Activated CD4-positive, alpha-beta T cell treated with anti-CD3 and anti-CD28 coated beads, Interleukin-2, amount 10 ng/mL, durations not matched to agents 7 days and 5 days (primary cell): ENCODE results near the gene LSM14B. TPM values are rescaled to one million over a fixed set of nuclear protein-coding genes. Genes with fewer than 3 reads are reported as not detected.

Source experiments
- CTCF ChIA-PET: fragments of 350-600 bp; sonication (Branson Sonifier 250); formaldehyde crosslinking; loops from one replicate; lab custom pipeline; 2021; ENCODE audit warnings: antibody characterized with exemption; lab: Charles Lee
- POLR2A ChIA-PET: fragments of 350-600 bp; sonication (Branson Sonifier 250); formaldehyde crosslinking; loops from one replicate; lab custom pipeline; 2021; ENCODE audit warnings: antibody characterized with exemption; lab: Charles Lee
- DNase-seq: peaks from one replicate; pipeline ENCODE4 v3.0.0-alpha.2; 2020
- H3K27ac Mint-ChIP-seq: one replicate; pipeline ENCODE4 v1.8.0; 2021; ENCODE audit warnings: mild to moderate bottlenecking, moderate library complexity, mixed read lengths
- H3K27me3 Mint-ChIP-seq: one replicate; pipeline ENCODE4 v1.8.0; 2021; ENCODE audit warnings: mixed read lengths
- H3K36me3 Mint-ChIP-seq: one replicate; pipeline ENCODE4 v1.8.0; 2021; ENCODE audit warnings: low read depth, mixed read lengths
- H3K4me1 Mint-ChIP-seq: one replicate; pipeline ENCODE4 v1.8.0; 2021; ENCODE audit warnings: mixed read lengths
- H3K4me3 Mint-ChIP-seq: one replicate; pipeline ENCODE4 v1.8.0; 2021; ENCODE audit warnings: mild to moderate bottlenecking, moderate library complexity, mixed read lengths
- H3K9me3 Mint-ChIP-seq: one replicate; pipeline ENCODE4 v1.8.0; 2021; ENCODE audit warnings: mixed read lengths
- total RNA-seq, 2 experiments: library from RNA; stranded (reverse); gene quantifications; one replicate each; pipeline ENCODE4 v1.2.3, GENCODE V29; 2021

LSM14B gene
- total RNA-seq, 2 experiments from 2014 or later = 42.6 to 47.1 TPM

GRCh38 chr20:62137092-62137384 is 14.8 kb downstream of the LSM14B start:
- POLR2A ChIA-PET = no interaction called here
- Mint-ChIP-seq H3K27ac (peak overlapping the region; percentile 71), H3K4me3 (no peak overlapping the region), H3K9me3 (no peaks in the 10 kb centered on the region), H3K4me1 (peaks cover 56% of the 10 kb centered on the region), H3K27me3 (no peaks in the 10 kb centered on the region), H3K36me3 (peaks cover 73% of the 10 kb centered on the region)
- CTCF ChIA-PET = interaction anchor here (2.0 kb wide), 1 partner anchor 126 kb away, joined by 9 read pairs; no protein-coding TSS in a partner anchor
- DNase-seq = no peak

DNA sequence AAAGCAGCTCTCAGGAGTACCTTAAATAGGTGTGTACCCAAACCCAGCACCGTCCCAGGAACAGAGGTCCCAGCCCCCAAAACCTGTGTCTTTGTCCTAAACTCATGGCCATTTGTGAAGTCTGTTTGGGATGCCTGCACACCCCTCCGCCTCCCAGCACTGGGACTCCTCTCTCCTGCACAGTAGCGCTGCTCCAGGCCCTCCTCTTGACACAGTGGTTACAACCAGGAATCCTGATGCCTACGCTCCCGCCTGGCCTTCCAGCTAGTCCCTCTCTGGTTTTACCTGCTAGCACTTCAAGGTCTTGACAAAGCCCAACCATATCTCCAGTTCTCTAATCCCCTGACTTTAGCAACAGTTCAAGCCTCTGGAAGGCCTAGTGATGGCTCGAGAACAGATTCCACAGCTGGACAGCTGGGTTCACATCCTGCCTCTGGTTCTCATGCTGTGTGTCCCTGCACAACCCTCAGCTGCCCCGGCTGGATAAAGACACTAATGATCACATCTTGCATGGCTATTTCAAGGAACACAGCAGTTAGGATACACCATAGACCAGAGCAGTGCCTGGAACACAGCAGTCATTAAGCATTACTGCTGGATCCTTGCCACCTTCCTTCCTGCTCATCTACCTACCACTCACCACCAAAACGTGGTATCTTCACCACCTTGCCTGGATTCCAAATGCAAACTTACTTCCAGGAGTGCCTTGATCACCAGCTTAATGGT is 15.4 kb downstream of the LSM14B start:
- H3K4me1 Mint-ChIP-seq = peaks cover 55% of the 10 kb centered on the region
- POLR2A ChIA-PET = interaction anchor here (0.6 kb wide), 1 partner anchor 76 kb away, joined by 3 read pairs; no protein-coding TSS in a partner anchor
- H3K9me3 Mint-ChIP-seq = no peaks in the 10 kb centered on the region
- no peak overlapping the region for H3K4me3 Mint-ChIP-seq
- CTCF ChIA-PET = interaction anchor here (2.0 kb wide), 1 partner anchor 127 kb away, joined by 9 read pairs; no protein-coding TSS in a partner anchor
- peaks cover 68% of the 10 kb centered on the region for H3K36me3 Mint-ChIP-seq
- peak overlapping the region; percentile 33 for H3K27ac Mint-ChIP-seq
- H3K27me3 Mint-ChIP-seq = no peaks in the 10 kb centered on the region
- no peak for DNase-seq

DNA sequence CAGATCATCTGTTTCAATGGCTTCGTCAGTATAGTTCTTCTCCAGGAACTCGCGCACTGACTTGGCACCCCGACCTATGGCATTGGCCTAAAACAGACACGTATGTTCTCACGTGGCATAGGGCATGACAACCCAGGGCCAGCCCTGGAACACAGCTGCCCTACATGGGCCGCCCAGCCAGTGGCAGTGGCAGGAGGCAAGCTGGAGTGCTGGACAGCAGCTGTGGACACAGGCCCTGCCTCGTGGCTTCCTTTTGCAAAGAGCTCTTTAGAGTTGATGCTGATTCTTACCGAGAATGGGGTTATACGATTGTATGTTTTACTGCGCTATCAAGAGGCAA is 15.9 kb downstream of the LSM14B start:
- CTCF ChIA-PET = interaction anchor here (0.6 kb wide), 1 partner anchor 113 kb away, joined by 4 read pairs; no protein-coding TSS in a partner anchor
- Mint-ChIP-seq H3K27me3 (no peaks in the 10 kb centered on the region), H3K9me3 (no peaks in the 10 kb centered on the region), H3K4me3 (no peak overlapping the region), H3K27ac (peak overlapping the region; percentile 33), H3K4me1 (peaks cover 51% of the 10 kb centered on the region), H3K36me3 (peaks cover 67% of the 10 kb centered on the region)
- POLR2A ChIA-PET = interaction anchor here (0.6 kb wide), 1 partner anchor 77 kb away, joined by 3 read pairs; no protein-coding TSS in a partner anchor
- no peak for DNase-seq

GRCh38 chr20:62138912-62139311 is 16.6 kb downstream of the LSM14B start:
- Mint-ChIP-seq H3K36me3 (peaks cover 60% of the 10 kb centered on the region), H3K4me3 (no peak overlapping the region), H3K9me3 (no peaks in the 10 kb centered on the region), H3K4me1 (peaks cover 46% of the 10 kb centered on the region), H3K27ac (peak overlapping the region; percentile 54), H3K27me3 (no peaks in the 10 kb centered on the region)
- DNase-seq = no peak
- CTCF ChIA-PET = interaction anchor here (0.6 kb wide), 1 partner anchor 114 kb away, joined by 4 read pairs; no protein-coding TSS in a partner anchor
- POLR2A ChIA-PET = no interaction called here

DNA sequence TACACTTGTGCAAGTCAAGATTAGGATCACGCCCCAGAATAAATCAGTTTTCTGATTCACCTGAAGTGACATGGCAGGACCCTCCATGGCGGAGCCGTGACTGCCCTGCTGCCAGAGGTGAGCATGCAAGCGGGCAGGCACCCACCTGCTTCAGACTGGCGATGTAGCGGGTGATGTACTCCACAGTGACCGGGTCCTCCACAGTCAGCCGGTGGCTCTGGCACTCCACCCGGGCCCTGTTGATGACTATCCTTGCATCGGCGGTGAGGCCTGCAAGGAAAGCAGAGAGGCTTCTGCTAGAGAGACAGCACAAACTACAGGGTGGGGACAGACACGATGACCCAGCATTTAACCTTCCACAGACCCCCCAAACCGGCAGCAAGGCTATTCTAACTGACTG is 17.4 kb downstream of the LSM14B start:
- CTCF ChIA-PET = no interaction called here
- peak overlapping the region; percentile 92 for H3K27ac Mint-ChIP-seq
- POLR2A ChIA-PET = no interaction called here

DNA sequence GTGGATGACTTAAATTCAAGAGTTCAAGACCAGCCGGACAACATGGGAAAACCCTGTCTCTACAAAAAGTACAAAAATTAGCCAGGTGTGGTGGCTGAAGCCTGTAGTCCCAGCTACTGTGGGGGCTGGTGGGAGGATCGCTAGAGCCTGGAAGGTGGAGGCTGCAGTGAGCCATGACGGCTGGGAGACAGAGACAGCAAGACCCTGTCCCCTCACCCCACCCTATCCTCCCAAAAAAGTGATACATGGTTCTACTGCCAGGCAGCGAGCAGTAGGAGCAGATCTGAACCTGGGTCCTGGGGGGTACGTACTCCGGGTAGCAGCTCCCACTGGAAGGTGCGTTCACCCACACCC is 18.7 kb downstream of the LSM14B start:
- Mint-ChIP-seq H3K36me3 (peaks cover 50% of the 10 kb centered on the region), H3K4me1 (peaks cover 60% of the 10 kb centered on the region), H3K9me3 (no peaks in the 10 kb centered on the region), H3K27me3 (no peaks in the 10 kb centered on the region), H3K4me3 (peak overlapping the region; percentile 81), H3K27ac (peak overlapping the region; percentile 92)
- ChIA-PET CTCF (interaction anchor here (1.2 to 1.4 kb wide), 2 partner anchors 14 to 130 kb away, joined by 3 read pairs; no protein-coding TSS in a partner anchor), POLR2A (no interaction called here)
- no peak for DNase-seq

More for the DNA sequence above, 17.4 kb downstream of the LSM14B start:
- H3K27me3 Mint-ChIP-seq = no peaks in the 10 kb centered on the region
- H3K36me3 Mint-ChIP-seq = peaks cover 57% of the 10 kb centered on the region
- no peak for DNase-seq
- peaks cover 46% of the 10 kb centered on the region for H3K4me1 Mint-ChIP-seq
- no peaks in the 10 kb centered on the region for H3K9me3 Mint-ChIP-seq
- H3K4me3 Mint-ChIP-seq = no peak overlapping the region

- peak overlapping the region; percentile 81 for H3K4me3 Mint-ChIP-seq
- H3K27me3 Mint-ChIP-seq = no peaks in the 10 kb centered on the region
- H3K9me3 Mint-ChIP-seq = no peaks in the 10 kb centered on the region
- ChIA-PET POLR2A (interaction anchor here (0.6 kb wide), 1 partner anchor 112 kb away, joined by 13 read pairs; no protein-coding TSS in a partner anchor), CTCF (interaction anchor here (0.5 to 1.4 kb wide), 3 partner anchors 15 to 130 kb away, joined by 3 read pairs; no protein-coding TSS in a partner anchor)
- H3K36me3 Mint-ChIP-seq = peaks cover 44% of the 10 kb centered on the region
- H3K4me1 Mint-ChIP-seq = peaks cover 61% of the 10 kb centered on the region
- peak overlapping the region; percentile 92 for H3K27ac Mint-ChIP-seq
- DNase-seq = peak; percentile 40
Observed at GRCh38 chr20:62141397-62142251, 19.3 kb downstream of the LSM14B start.

- POLR2A ChIA-PET = interaction anchor here (0.6 to 0.9 kb wide), 2 partner anchors 20 to 113 kb away, joined by 3 to 13 read pairs; partner anchors contain the start of gene LSM14B
- no peaks in the 10 kb centered on the region for H3K9me3 Mint-ChIP-seq
- CTCF ChIA-PET = interaction anchor here (0.5 to 1.4 kb wide), 4 partner anchors 16 to 163 kb away, joined by 3 read pairs; no protein-coding TSS in a partner anchor
- H3K4me1 Mint-ChIP-seq = peaks cover 62% of the 10 kb centered on the region
- peak overlapping the region; percentile 92 for H3K27ac Mint-ChIP-seq
- H3K4me3 Mint-ChIP-seq = peak overlapping the region; percentile 81
- no peak for DNase-seq
- H3K36me3 Mint-ChIP-seq = peaks cover 38% of the 10 kb centered on the region
- H3K27me3 Mint-ChIP-seq = no peaks in the 10 kb centered on the region
Observed at GRCh38 chr20:62142252-62143080, 20.2 kb downstream of the LSM14B start.

GRCh38 chr20:62143081-62143956 is 21.0 kb downstream of the LSM14B start, which contains the start of the genes PSMA7 and SS18L1:
PSMA7 (minus strand) TSS chr20:62143394; CDS start chr20:62143303, 91 bp downstream.
SS18L1 (plus strand) TSS chr20:62143769; CDS start chr20:62143821, 52 bp downstream.
- peaks cover 29% of the 10 kb centered on the region for H3K36me3 Mint-ChIP-seq
- peak; percentile 83 for DNase-seq
- H3K4me1 Mint-ChIP-seq = peaks cover 57% of the 10 kb centered on the region
- H3K27me3 Mint-ChIP-seq = no peaks in the 10 kb centered on the region
- CTCF ChIA-PET = interaction anchor here (1.0 kb wide), 1 partner anchor 162 kb away, joined by 3 read pairs; no protein-coding TSS in a partner anchor
- H3K4me3 Mint-ChIP-seq = peak within 1 kb of the TSS; percentile 81
- POLR2A ChIA-PET = interaction anchor here (0.9 kb wide), 1 partner anchor 21 kb away, joined by 3 read pairs; the partner anchor contains the start of gene LSM14B
- peak within 1 kb of the TSS; percentile 92 for H3K27ac Mint-ChIP-seq
- no peaks in the 10 kb centered on the region for H3K9me3 Mint-ChIP-seq

GRCh38 chr20:62143957-62144825 is 21.9 kb downstream of the LSM14B start:
- peaks cover 20% of the 10 kb centered on the region for H3K36me3 Mint-ChIP-seq
- peak overlapping the region; percentile 81 for H3K4me3 Mint-ChIP-seq
- ChIA-PET POLR2A (no interaction called here), CTCF (no interaction called here)
- H3K27me3 Mint-ChIP-seq = no peaks in the 10 kb centered on the region
- peak; percentile 60 for DNase-seq
- H3K9me3 Mint-ChIP-seq = no peaks in the 10 kb centered on the region
- H3K4me1 Mint-ChIP-seq = peaks cover 54% of the 10 kb centered on the region
- H3K27ac Mint-ChIP-seq = peak overlapping the region; percentile 82
